ENCODE measurements around the gene CEP41. TPM values are rescaled to one million over a fixed set of nuclear protein-coding genes. Genes with fewer than 3 reads are reported as not detected.

The CEP41 gene
- total RNA-seq, 4 donors from 2014 or later = 4.4 to 9.6 (median 5.3) TPM

DNA sequence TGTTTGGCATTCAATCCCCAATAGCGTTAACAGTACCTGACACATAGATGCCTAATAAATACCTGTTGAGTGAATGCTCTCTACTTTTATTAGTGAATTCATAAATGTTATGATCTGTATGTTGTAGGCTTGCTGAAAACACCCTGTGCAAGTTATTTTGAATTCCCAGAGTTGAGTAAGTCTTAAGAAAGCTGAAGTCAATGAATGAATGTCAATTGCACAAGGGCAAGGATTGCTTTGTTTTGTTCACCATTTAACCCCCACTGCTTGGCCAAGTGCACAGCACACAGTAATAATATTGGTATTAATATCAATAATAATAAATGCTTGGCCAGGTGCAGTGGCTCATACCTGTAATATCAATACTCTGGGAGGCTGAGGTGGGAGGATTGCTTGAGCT, 50.3 kb downstream of the CEP41 start:
- no peak for DNase-seq (ENCODE audit: low spot score in 2 of 2)
- TF ChIP-seq, protein P1, sequence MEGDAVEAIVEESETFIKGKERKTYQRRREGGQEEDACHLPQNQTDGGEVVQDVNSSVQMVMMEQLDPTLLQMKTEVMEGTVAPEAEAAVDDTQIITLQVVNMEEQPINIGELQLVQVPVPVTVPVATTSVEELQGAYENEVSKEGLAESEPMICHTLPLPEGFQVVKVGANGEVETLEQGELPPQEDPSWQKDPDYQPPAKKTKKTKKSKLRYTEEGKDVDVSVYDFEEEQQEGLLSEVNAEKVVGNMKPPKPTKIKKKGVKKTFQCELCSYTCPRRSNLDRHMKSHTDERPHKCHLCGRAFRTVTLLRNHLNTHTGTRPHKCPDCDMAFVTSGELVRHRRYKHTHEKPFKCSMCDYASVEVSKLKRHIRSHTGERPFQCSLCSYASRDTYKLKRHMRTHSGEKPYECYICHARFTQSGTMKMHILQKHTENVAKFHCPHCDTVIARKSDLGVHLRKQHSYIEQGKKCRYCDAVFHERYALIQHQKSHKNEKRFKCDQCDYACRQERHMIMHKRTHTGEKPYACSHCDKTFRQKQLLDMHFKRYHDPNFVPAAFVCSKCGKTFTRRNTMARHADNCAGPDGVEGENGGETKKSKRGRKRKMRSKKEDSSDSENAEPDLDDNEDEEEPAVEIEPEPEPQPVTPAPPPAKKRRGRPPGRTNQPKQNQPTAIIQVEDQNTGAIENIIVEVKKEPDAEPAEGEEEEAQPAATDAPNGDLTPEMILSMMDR (IDR thresholded peaks at IDR 0.05) = no peak
- Histone ChIP-seq H3K27me3 (no peaks in the 10 kb centered on the region), H3K27ac (no peak overlapping the region), H3K36me3 (no peaks in the 10 kb centered on the region), H3K4me1 (peaks cover 0 to 35% (median 0%) of the 10 kb centered on the region in 4 donors), H3K9me3 (peaks cover 0 to 3% (median 0%) of the 10 kb centered on the region in 4 donors), H3K4me3 (no peak overlapping the region)
- WGBS, 2 donors = 96 to 100% methylated on average over 1 of the region's 1 CpG

GRCh38 chr7:130388671-130389070, 52.1 kb downstream of the CEP41 start:
- 63 to 93% methylated on average over 2 of the region's 2 CpGs for WGBS, 2 donors

GRCh38 chr7:130387628-130388403, 53.0 kb downstream of the CEP41 start:
- TF ChIP-seq EP300 (IDR thresholded peaks at IDR 0.05) (no peak), POLR2A (IDR thresholded peaks at IDR 0.05) (no peak)
- TF ChIP-seq, protein P1 (IDR thresholded peaks at IDR 0.05) = no peak
- H3K9me3 ChIP-seq = peaks cover 0 to 3% (median 0%) of the 10 kb centered on the region in 4 donors
- no peaks in the 10 kb centered on the region for H3K27me3 ChIP-seq
- no peak overlapping the region for H3K27ac ChIP-seq
- peaks cover 0 to 24% (median 0%) of the 10 kb centered on the region in 4 donors for H3K4me1 ChIP-seq
- 55 to 60% methylated on average over 12 of the region's 12 CpGs for WGBS, 2 donors
- H3K4me3 ChIP-seq = no peak overlapping the region
- DNase-seq (ENCODE audit: low spot score in 2 of 2) = no peak
- H3K36me3 ChIP-seq = no peaks in the 10 kb centered on the region

More at GRCh38 chr7:130388671-130389070, 52.1 kb downstream of the CEP41 start:
- Histone ChIP-seq H3K9me3 (peaks cover 0 to 3% (median 0%) of the 10 kb centered on the region in 4 donors), H3K27me3 (no peaks in the 10 kb centered on the region), H3K4me1 (peaks cover 0 to 28% (median 0%) of the 10 kb centered on the region in 4 donors), H3K4me3 (no peak overlapping the region), H3K27ac (no peak overlapping the region), H3K36me3 (no peaks in the 10 kb centered on the region)
- TF ChIP-seq EP300 (IDR thresholded peaks at IDR 0.05) (no peak), POLR2A (IDR thresholded peaks at IDR 0.05) (no peak)
- TF ChIP-seq, protein P1 (IDR thresholded peaks at IDR 0.05) = no peak
- DNase-seq (ENCODE audit: low spot score in 2 of 2) = no peak

GRCh38 chr7:130387306-130387627, 53.5 kb downstream of the CEP41 start:
- no peaks in the 10 kb centered on the region for H3K27me3 ChIP-seq
- H3K27ac ChIP-seq = peak overlapping the region in 2 of 4 donors; percentile 17 to 50
- TF ChIP-seq EP300 (IDR thresholded peaks at IDR 0.05) (no peak), POLR2A (IDR thresholded peaks at IDR 0.05) (no peak)
- TF ChIP-seq, protein P1 (IDR thresholded peaks at IDR 0.05) = no peak
- H3K36me3 ChIP-seq = no peaks in the 10 kb centered on the region
- no peak for DNase-seq (ENCODE audit: low spot score in 2 of 2)
- H3K9me3 ChIP-seq = peaks cover 0 to 3% (median 0%) of the 10 kb centered on the region in 4 donors
- WGBS, 2 donors = 61 to 64% methylated on average over 3 of the region's 3 CpGs
- peaks cover 0 to 19% (median 0%) of the 10 kb centered on the region in 4 donors for H3K4me1 ChIP-seq
- no peak overlapping the region for H3K4me3 ChIP-seq

GRCh38 chr7:130386876-130387275, 53.9 kb downstream of the CEP41 start:
- H3K4me3 ChIP-seq = no peak overlapping the region
- no peaks in the 10 kb centered on the region for H3K27me3 ChIP-seq
- peak overlapping the region in 2 of 4 donors; percentile 17 to 50 for H3K27ac ChIP-seq
- TF ChIP-seq EP300 (IDR thresholded peaks at IDR 0.05) (no peak), POLR2A (IDR thresholded peaks at IDR 0.05) (no peak)
- TF ChIP-seq, protein P1 (IDR thresholded peaks at IDR 0.05) = no peak
- DNase-seq (ENCODE audit: low spot score in 2 of 2) = no peak
- no peaks in the 10 kb centered on the region for H3K36me3 ChIP-seq
- peaks cover 0 to 3% (median 0%) of the 10 kb centered on the region in 4 donors for H3K9me3 ChIP-seq
- peaks cover 0 to 19% (median 0%) of the 10 kb centered on the region in 4 donors for H3K4me1 ChIP-seq
- WGBS, 2 donors = 85 to 91% methylated on average over 3 of the region's 3 CpGs
